Right atrium auricular region (tissue), 2 donors: ENCODE data around the gene HPX. TPM values are rescaled to one million over a fixed set of nuclear protein-coding genes. Genes with fewer than 3 reads are reported as not detected.

Experiments used
- DNase-seq: peaks from one replicate; pipeline ENCODE4 v3.0.0-alpha.2; 2019; ENCODE audit warnings: low spot score
- H3K27ac ChIP-seq, 2 donors: fragments of 200-600 bp; sonication (generic); 1 replicate in 1 of 2; 2 replicates in 1 of 2; pipeline ENCODE4 v1.5.1; 2016 to 2019
- H3K27me3 ChIP-seq, 2 donors: fragments of 200-600 bp; sonication (generic); one replicate each; pipeline versions ENCODE4 v1.5.1 to v1.6.0; 2017 to 2019
- H3K36me3 ChIP-seq: fragments of 200-600 bp; sonication (generic); one replicate; pipeline ENCODE4 v1.5.1; 2016
- H3K4me1 ChIP-seq, 2 donors: fragments of 200-600 bp; sonication (generic); one replicate each; pipeline versions ENCODE4 v1.5.1 to v1.6.0; 2017 to 2019
- H3K4me3 ChIP-seq, 2 donors: fragments of 200-600 bp; sonication (generic); 1 replicate in 1 of 2; 2 replicates in 1 of 2; pipeline ENCODE4 v1.5.1; 2017 to 2019; ENCODE audit warnings: mild to moderate bottlenecking in 1 of 2, moderate library complexity in 1 of 2
- H3K9me3 ChIP-seq, 2 donors: fragments of 200-600 bp; sonication (generic); one replicate each; pipeline ENCODE4 v1.5.1; 2019
- CTCF ChIP-seq, 2 donors: fragments of 200-600 bp; sonication (generic); IDR thresholded peaks; one replicate each; pipeline ENCODE4 v1.5.1; 2019; ENCODE audit warnings: antibody characterized with exemption in 2 of 2
- total RNA-seq, 2 donors: library from RNA; depleted of rRNA; stranded (reverse); fragments of >200 nt; gene quantifications; one replicate each; pipeline ENCODE4 v1.1.0, GENCODE V29; 2016

Gene HPX
- total RNA-seq, 2 donors from 2014 or later: 0.20 TPM; not detected in 1

GRCh38 chr11:6474413-6474792 is 33.6 kb upstream of the HPX start:
- TF ChIP-seq CTCF (IDR thresholded peaks at IDR 0.05): no peak
- H3K27me3 ChIP-seq: no peaks in the 10 kb centered on the region
- H3K4me3 ChIP-seq: peak overlapping the region; percentile 49 to 82
- DNase-seq: no peak
- H3K27ac ChIP-seq: peak overlapping the region; percentile 89 to 96
- H3K4me1 ChIP-seq: peaks cover 0 to 24% of the 10 kb centered on the region in 2 donors
- no peaks in the 10 kb centered on the region for H3K9me3 ChIP-seq
- H3K36me3 ChIP-seq: peaks cover 26% of the 10 kb centered on the region

- peak; percentile 90 for DNase-seq
- peak in 1 of 2 donors; percentile 48 for TF ChIP-seq CTCF (IDR thresholded peaks at IDR 0.05)
- H3K27me3 ChIP-seq: no peaks in the 10 kb centered on the region
- peaks cover 20% of the 10 kb centered on the region for H3K36me3 ChIP-seq
- no peaks in the 10 kb centered on the region for H3K9me3 ChIP-seq
- H3K27ac ChIP-seq: peak within 1 kb of the TSS; percentile 89 to 96
- H3K4me3 ChIP-seq: peak within 1 kb of the TSS; percentile 61 to 82
- H3K4me1 ChIP-seq: peaks cover 0 to 29% of the 10 kb centered on the region in 2 donors
Measured at GRCh38 chr11:6473451-6474412, 32.9 kb upstream of the HPX start, which contains the start of gene TRIM3. Gene TRIM3 (minus strand): TSS chr11:6473941. CDS start chr11:6465695, 8,246 bp downstream.

- Histone ChIP-seq H3K4me1 (peaks cover 0 to 30% of the 10 kb centered on the region in 2 donors), H3K27me3 (no peaks in the 10 kb centered on the region), H3K36me3 (peaks cover 12% of the 10 kb centered on the region), H3K9me3 (no peaks in the 10 kb centered on the region), H3K4me3 (peak overlapping the region; percentile 61 to 82), H3K27ac (peak overlapping the region; percentile 89 to 96)
- TF ChIP-seq CTCF (IDR thresholded peaks at IDR 0.05): no peak
- no peak for DNase-seq
Measured at GRCh38 chr11:6472934-6473333, 32.1 kb upstream of the HPX start.

GRCh38 chr11:6469599-6469998 is 28.8 kb upstream of the HPX start:
- Histone ChIP-seq H3K27ac (peak overlapping the region; percentile 40 to 60), H3K9me3 (no peaks in the 10 kb centered on the region), H3K27me3 (no peaks in the 10 kb centered on the region), H3K4me1 (peaks cover 0 to 27% of the 10 kb centered on the region in 2 donors), H3K4me3 (no peak overlapping the region), H3K36me3 (peaks cover 5% of the 10 kb centered on the region)
- no peak for TF ChIP-seq CTCF (IDR thresholded peaks at IDR 0.05)
- no peak for DNase-seq

GRCh38 chr11:6468712-6469495 is 28.1 kb upstream of the HPX start:
- DNase-seq: peak; percentile 91
- no peaks in the 10 kb centered on the region for H3K27me3 ChIP-seq
- peaks cover 12% of the 10 kb centered on the region for H3K36me3 ChIP-seq
- no peaks in the 10 kb centered on the region for H3K9me3 ChIP-seq
- H3K27ac ChIP-seq: peak overlapping the region; percentile 40 to 60
- TF ChIP-seq CTCF (IDR thresholded peaks at IDR 0.05): no peak
- peaks cover 0 to 22% of the 10 kb centered on the region in 2 donors for H3K4me1 ChIP-seq
- H3K4me3 ChIP-seq: no peak overlapping the region
